Hepatic stellate cell (primary cell): Measurements from ENCODE around the gene USP32.
"Not testable (repeated sequence)": the region's sequence is repeated elsewhere in the genome, so short reads cannot be mapped to it uniquely, and the experiment has no call there.

Experiments used
- DNase-seq: peaks from one replicate; pipeline ENCODE4 v3.0.0; 2011; ENCODE audit warnings: low spot score

USP32 gene, protein sequence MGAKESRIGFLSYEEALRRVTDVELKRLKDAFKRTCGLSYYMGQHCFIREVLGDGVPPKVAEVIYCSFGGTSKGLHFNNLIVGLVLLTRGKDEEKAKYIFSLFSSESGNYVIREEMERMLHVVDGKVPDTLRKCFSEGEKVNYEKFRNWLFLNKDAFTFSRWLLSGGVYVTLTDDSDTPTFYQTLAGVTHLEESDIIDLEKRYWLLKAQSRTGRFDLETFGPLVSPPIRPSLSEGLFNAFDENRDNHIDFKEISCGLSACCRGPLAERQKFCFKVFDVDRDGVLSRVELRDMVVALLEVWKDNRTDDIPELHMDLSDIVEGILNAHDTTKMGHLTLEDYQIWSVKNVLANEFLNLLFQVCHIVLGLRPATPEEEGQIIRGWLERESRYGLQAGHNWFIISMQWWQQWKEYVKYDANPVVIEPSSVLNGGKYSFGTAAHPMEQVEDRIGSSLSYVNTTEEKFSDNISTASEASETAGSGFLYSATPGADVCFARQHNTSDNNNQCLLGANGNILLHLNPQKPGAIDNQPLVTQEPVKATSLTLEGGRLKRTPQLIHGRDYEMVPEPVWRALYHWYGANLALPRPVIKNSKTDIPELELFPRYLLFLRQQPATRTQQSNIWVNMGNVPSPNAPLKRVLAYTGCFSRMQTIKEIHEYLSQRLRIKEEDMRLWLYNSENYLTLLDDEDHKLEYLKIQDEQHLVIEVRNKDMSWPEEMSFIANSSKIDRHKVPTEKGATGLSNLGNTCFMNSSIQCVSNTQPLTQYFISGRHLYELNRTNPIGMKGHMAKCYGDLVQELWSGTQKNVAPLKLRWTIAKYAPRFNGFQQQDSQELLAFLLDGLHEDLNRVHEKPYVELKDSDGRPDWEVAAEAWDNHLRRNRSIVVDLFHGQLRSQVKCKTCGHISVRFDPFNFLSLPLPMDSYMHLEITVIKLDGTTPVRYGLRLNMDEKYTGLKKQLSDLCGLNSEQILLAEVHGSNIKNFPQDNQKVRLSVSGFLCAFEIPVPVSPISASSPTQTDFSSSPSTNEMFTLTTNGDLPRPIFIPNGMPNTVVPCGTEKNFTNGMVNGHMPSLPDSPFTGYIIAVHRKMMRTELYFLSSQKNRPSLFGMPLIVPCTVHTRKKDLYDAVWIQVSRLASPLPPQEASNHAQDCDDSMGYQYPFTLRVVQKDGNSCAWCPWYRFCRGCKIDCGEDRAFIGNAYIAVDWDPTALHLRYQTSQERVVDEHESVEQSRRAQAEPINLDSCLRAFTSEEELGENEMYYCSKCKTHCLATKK (N-terminal part only)

DNA sequence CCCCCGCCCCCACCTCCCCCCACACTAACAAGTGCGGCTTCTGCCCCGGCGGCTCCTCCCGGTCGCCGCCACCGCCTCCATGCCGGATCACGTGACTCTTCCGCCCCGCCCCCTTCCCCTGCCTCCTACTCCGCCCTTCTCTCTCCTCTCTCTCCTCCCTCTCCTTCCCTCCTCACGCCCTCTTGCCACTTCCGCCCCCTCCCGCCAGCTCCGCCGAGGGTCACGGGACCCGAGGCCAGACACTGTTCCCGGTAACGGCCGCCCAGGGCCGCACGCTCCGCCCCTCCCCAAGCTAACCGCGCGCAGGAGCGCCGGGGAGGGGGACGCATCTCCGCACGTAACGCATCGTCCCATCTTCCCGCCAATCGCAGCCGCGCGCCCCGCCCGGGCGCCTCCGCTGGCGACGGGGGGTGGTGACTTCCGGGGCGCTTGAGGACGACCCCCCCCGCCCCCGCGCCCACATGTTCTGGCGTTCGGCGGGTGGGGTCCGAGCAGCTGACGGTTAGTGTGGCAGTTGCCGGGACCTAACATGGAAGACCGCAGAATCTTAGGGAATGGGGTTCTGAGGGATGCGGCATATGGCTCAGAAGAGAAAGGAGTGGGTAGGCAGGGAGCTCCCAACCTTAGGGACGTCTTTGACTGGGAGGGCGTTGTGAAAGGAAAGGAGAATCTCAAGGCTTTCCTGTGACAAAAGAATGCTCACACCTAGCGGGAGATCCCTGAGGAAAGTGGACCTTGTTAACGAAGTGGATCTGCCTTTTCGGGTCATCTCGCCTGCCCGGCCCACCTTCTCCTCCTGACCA lies at the start of gene USP32:
USP32 (minus strand) TSS at position 92 of the 803 bp plus-strand sequence. CDS start 194 bp downstream, outside the sequence.
- DNase-seq, result peak; percentile 95

DNA sequence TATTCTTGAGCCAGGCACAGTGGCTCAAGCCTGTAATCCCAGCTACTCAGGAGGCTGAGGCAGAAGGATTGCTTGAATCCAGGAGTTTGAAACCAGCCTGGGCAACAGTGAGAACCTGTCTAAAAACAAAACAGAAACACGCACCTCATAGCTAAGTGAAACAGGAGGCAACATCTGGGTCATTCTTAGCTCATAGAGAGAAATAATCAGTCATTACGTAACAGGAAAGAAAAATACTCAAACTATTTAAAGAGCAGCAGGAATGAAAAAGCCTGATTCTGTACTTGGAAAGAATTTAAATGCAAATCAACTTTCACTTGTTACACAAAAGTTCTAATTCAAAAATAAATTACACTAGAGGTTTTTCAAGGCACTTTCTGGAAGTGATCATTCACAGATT lies 47.6 kb upstream of the USP32 start:
- peak; percentile 45 for DNase-seq

DNA sequence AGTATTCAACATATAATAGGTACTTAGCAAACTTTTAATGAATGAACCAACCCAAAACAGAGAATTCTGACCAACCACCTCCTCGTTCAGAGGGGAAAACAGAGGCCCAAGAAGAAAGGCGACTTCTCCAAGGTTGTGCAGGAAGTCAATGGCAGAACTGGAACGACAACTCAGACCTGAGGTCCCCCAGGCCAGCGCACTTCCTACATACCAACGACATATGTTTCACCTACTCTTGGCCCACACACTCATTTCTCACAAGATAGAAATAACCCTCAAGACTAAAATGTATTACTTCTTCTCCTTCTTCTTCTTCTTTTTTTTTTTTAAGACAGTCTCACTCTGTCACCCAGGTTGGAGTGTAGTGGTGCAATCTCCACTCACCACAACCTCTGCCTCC lies 44.7 kb upstream of the USP32 start:
- DNase-seq, result no peak

- peak; percentile 79 for DNase-seq
Measured at GRCh38 chr17:60435244-60436167, 43.6 kb upstream of the USP32 start.

DNA sequence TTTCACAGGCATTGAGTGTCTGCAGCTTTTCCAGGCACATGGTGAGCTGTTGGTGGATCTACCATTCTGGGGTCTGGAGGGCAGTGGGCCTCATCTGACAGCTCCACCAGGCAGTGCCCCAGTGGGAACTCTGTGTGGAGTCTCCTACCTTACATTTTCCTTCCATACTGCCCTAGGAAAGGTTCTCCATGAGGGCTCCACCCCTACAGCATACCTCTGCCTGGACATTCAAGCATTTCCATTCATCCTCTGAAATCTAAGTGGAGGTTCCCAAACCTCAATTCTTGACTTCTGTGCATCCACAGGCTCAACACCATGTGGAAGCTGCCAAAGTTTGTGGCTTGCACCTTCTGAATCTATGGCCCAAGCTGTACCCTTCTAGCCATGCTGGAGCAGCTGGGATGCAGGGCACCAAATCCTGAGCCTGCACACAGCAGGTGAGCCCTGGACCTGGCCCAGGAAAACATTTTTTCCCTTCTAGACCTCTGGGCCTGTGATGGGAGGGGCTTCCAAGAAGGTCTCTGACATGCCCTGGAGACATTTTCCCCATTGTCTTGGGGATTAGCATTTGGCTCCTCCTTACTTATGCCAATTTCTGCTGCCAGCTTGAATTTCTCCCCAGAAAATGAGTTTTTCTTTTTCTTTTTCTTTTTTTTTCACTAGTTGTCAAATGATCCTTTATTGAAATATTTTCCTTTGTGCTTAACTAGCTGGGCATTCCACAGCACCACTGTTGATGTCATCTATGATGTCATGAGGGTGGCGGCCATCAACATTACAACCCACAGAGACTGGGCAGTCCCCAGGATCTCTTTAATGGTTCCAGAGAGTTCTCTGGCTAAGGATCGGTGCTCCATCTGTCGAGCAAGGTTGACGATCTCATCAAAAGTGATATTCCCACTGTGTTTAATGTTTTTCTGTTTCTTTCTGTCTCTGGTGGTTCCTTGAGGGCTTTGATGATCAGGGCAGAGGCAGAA lies 41.4 kb upstream of the USP32 start:
- DNase-seq, result not testable (repeated sequence)

- not testable (repeated sequence) for DNase-seq
Measured at GRCh38 chr17:60430561-60430960, 38.6 kb upstream of the USP32 start.

- DNase-seq, result not testable (repeated sequence)
Measured at GRCh38 chr17:60428491-60428890, 36.6 kb upstream of the USP32 start.

GRCh38 chr17:60426596-60426995 lies 34.7 kb upstream of the USP32 start:
- no peak for DNase-seq

GRCh38 chr17:60425626-60426025 lies 33.7 kb upstream of the USP32 start:
- DNase-seq, result no peak

DNA sequence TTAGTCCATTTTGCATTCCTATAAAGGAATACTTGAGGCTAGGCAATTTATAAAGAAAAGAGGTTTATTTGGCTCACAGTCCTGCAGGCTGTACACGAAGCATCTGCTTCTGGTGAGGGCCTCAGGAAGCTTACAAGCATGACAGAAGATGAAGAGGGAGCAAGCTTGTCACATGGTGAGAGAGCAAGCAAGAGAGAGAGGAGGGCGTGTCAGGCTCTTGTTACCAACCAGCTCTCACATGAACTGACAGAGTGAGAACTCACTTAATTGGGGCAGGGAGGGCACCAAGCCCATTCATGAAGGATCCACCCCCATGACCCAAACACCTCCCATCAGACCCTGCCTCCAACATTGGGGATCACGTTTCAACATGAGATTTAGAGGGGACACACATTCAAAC lies 31.9 kb upstream of the USP32 start:
- no peak for DNase-seq

DNA sequence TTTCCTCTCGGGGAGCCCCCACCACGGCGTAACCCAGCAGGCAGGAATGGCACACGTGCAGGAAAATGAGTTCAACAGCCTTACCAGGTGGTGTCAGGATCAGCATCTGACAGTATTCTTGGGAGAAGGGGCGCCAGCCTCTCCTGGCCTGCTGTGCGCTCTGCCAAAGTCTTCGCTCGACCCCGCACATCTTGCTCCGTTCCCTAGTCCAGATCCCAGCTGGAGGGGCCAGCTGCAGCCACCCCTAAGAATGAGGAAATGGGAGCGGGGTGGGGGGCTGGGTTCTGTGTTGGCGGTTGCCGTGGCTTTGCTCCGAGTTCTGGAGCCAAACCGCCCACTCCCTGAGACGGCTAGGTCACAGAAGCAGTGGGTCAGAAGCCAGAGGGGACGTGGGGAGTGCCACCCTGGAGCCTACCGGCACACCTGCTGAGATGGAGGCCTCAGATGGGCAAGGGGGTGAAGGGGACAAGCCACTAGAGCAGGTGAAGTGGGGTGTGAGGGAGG lies 30.3 kb upstream of the USP32 start, which contains the start of gene CHCT1:
CHCT1 (plus strand) TSS at position 328 of the 504 bp plus-strand sequence; CDS start at position 432, 104 bp downstream.
- no peak for DNase-seq

DNA sequence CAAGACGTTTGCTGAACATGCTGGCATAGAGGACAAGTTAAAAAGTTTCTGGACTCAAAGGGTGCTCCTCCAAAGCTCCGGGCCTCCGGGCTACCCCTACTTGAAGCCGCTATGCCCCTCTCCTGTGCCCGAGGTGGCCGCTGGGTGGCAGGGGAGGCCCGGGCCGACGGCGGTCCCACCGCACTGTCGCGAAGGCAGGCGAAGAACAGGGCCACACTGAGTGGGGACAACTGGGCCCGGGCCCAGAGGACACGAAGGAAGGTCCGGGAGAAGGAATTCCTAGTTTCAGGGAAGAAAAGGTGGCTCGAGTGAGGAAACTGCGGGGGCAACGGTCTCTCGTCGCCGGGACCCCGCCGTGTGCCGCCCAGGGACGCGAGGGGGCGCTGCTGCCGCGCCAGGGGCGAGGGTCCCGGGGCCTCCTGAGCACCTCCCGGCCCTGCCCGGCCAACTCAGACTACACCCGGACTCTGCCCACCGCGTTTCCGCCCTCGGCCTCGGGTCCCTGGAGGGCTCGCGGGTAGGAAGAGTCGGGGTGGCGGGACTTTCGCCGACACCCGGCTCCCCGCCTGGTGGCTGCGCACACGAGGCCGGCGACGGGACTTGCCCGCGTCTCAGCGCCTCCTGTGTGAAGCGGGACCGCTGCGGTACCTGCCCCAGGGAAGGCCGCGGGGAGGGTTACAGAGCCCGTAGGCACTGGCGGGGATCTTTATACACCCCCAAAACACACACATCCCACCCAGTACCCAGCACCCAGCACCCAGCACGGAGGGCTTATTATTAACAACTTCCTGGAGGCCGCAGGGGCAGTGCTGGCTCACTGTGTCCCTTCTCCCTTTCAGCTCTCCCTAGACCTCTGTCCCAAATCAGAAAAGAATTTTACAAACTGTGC lies 29.6 kb upstream of the USP32 start:
- DNase-seq, result peak; percentile 83

GRCh38 chr17:60419875-60420274 lies 27.9 kb upstream of the USP32 start:
- DNase-seq, result not testable (repeated sequence)

- DNase-seq, result not testable (repeated sequence)
Measured at GRCh38 chr17:60419003-60419402, 27.1 kb upstream of the USP32 start.

DNA sequence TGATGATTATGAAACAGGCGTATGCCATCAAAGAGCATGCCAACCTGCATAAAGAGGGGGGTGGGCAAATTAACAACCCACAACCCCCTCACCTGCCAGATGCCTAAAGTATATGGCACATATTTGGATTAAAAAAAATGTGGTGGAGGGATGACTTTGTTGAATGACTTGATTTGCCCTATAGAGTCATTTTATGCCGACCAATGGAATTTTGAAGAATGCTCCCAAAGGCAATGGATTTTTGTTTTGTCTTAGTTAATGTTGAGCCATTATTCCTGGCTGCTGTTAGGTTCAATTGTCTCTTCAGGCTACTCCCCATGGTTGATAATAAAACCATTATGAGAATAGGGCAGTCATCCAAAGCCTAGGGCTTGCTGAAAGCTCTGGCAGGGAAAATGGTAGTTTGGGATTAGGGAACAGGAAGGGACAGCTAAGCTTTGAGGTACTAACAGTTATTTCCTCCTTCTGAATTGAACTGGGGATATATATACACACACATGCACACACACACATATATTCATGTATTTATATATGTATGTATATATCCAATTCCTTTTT lies 24.5 kb upstream of the USP32 start:
- no peak for DNase-seq

GRCh38 chr17:60415146-60415545 lies 23.2 kb upstream of the USP32 start:
- DNase-seq, result no peak

- DNase-seq, result no peak
Measured at GRCh38 chr17:60412701-60413100, 20.8 kb upstream of the USP32 start.
